IPS DF 6.9 (cell line): ENCODE results near the gene NR2C2AP.

Source experiments
- DNase-seq: peaks from one replicate; pipeline ENCODE4 v3.0.0-alpha.2; 2013; ENCODE audit warnings: low read depth, low spot score
- H3K27ac ChIP-seq: one replicate; pipeline ENCODE4 v1.5.1; 2013; ENCODE audit warnings: low read length, control low read depth
- H3K27me3 ChIP-seq: 2 replicates; pipeline ENCODE4 v1.6.1; 2013; ENCODE audit warnings: mild to moderate bottlenecking, low read length; ENCODE audit not compliant: control insufficient read depth, insufficient read depth
- H3K36me3 ChIP-seq: 2 replicates; pipeline ENCODE4 v1.6.1; 2013; ENCODE audit warnings: low read length; ENCODE audit not compliant: control insufficient read depth, insufficient read depth
- H3K4me1 ChIP-seq: 2 replicates; pipeline ENCODE4 v1.6.1; 2013; ENCODE audit warnings: low read length; ENCODE audit not compliant: control insufficient read depth, insufficient read depth
- H3K4me3 ChIP-seq: 2 replicates; pipeline ENCODE4 v1.5.1; 2013; ENCODE audit warnings: mild to moderate bottlenecking, low read length
- H3K9me3 ChIP-seq: 2 replicates; pipeline ENCODE4 v1.6.1; 2013; ENCODE audit warnings: low read length, inconsistent platforms; ENCODE audit not compliant: control insufficient read depth, insufficient read depth
- WGBS: extraction: QIAGEN DNeasy Blood & Tissue Kit; methylation state at CpG from one replicate; pipeline ENCODE4 v1.1.7; 2013; ENCODE audit warnings: mixed read lengths, missing lambda C conversion rate; ENCODE audit not compliant: insufficient read length, insufficient coverage; 5-methylcytosine and 5-hydroxymethylcytosine counted together

The NR2C2AP gene

DNA sequence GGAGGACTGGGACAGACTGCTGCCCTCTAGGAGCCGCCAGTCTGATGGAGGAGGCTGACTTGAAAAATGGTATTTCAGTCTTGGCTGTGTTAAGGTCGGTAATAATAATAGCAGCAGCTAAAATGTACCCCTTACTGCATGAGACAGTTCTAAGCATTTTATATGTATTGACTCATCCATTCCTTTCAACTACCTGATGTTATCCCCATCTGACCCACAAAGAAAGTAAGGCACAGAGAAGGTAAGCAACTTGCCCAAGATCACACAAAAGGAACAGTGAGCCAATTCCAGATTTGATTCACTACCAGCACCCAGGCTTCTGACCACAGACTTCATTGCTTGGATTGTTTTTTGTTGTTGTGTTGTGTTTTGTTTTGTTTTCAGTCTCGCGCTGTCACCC is 12.6 kb upstream of the NR2C2AP start:
- peaks cover 21% of the 10 kb centered on the region for H3K27me3 ChIP-seq

GRCh38 chr19:19214892-19215291 is 11.7 kb upstream of the NR2C2AP start:
- no peak overlapping the region for H3K27ac ChIP-seq
- no peaks in the 10 kb centered on the region for H3K36me3 ChIP-seq
- peaks cover 6% of the 10 kb centered on the region for H3K4me1 ChIP-seq
- no CpG with 5 or more reads among the region's 8 CpGs for WGBS
- no peak overlapping the region for H3K4me3 ChIP-seq
- H3K27me3 ChIP-seq = peaks cover 21% of the 10 kb centered on the region
- H3K9me3 ChIP-seq = no peaks in the 10 kb centered on the region
- no peak for DNase-seq

More for the DNA sequence above, 12.6 kb upstream of the NR2C2AP start:
- Histone ChIP-seq H3K4me3 (no peak overlapping the region), H3K4me1 (peaks cover 6% of the 10 kb centered on the region), H3K9me3 (no peaks in the 10 kb centered on the region), H3K36me3 (no peaks in the 10 kb centered on the region), H3K27ac (no peak overlapping the region)
- WGBS = no CpG with 5 or more reads among the region's 4 CpGs
- no peak for DNase-seq

GRCh38 chr19:19214159-19214490 is 10.9 kb upstream of the NR2C2AP start:
- Histone ChIP-seq H3K36me3 (no peaks in the 10 kb centered on the region), H3K9me3 (no peaks in the 10 kb centered on the region), H3K4me1 (peaks cover 6% of the 10 kb centered on the region), H3K27me3 (peaks cover 23% of the 10 kb centered on the region), H3K27ac (no peak overlapping the region), H3K4me3 (no peak overlapping the region)
- no CpG with 5 or more reads among the region's 5 CpGs for WGBS
- DNase-seq = no peak

DNA sequence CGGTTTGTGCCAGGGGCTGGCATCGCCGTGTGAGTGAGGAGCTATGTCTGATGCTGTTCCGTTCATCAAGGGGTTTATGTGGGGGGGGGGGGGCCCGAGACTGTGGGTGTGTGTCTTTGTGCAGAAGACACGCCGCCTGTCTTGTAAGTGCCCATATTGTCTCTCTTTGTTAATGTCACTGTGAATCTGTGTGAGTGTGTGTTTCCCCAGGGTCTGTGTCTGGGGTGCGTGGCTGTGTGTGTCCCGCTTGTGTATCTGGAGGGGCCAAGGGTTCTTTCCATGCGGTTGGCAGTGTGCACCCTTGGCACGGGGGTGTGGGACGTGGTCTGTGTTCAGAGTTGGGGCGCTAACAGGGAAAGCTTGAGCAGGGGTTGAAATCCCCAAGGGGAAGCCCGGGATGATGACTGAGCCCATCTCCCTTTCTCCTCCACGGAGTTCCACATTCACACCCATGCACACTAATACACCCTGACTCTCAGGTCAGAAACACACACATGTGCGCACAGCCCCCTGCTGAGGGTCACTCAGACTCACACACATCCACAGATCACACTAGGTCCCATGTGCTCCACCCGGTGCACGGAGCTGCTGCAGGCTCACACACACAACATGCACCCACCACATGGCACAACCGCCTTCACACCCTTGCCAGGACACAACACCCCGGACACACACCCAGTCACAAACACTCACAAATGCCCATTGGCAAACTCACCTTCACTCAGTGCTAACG is 10.4 kb upstream of the NR2C2AP start:
- no CpG with 5 or more reads among the region's 21 CpGs for WGBS
- H3K27ac ChIP-seq = no peak overlapping the region
- peaks cover 6% of the 10 kb centered on the region for H3K4me1 ChIP-seq
- H3K9me3 ChIP-seq = no peaks in the 10 kb centered on the region
- peaks cover 23% of the 10 kb centered on the region for H3K27me3 ChIP-seq
- no peak overlapping the region for H3K4me3 ChIP-seq
- no peaks in the 10 kb centered on the region for H3K36me3 ChIP-seq
- no peak for DNase-seq

- no CpG with 5 or more reads among the region's 7 CpGs for WGBS
- no peak overlapping the region for H3K27ac ChIP-seq
- peaks cover 23% of the 10 kb centered on the region for H3K27me3 ChIP-seq
- no peak overlapping the region for H3K4me3 ChIP-seq
- H3K9me3 ChIP-seq = no peaks in the 10 kb centered on the region
- H3K4me1 ChIP-seq = peaks cover 6% of the 10 kb centered on the region
- no peak for DNase-seq
- no peaks in the 10 kb centered on the region for H3K36me3 ChIP-seq
These were observed 9.7 kb upstream of the NR2C2AP start for GRCh38 chr19:19212916-19213315.

- H3K36me3 ChIP-seq = no peaks in the 10 kb centered on the region
- no peak within 1 kb of the TSS for H3K27ac ChIP-seq
- H3K4me1 ChIP-seq = peaks cover 6% of the 10 kb centered on the region
- peaks cover 26% of the 10 kb centered on the region for H3K27me3 ChIP-seq
- no peak for DNase-seq
- WGBS = no CpG with 5 or more reads among the region's 54 CpGs
- H3K4me3 ChIP-seq = peak within 1 kb of the TSS; percentile 40; the same call in 1 of the 2 replicates
- H3K9me3 ChIP-seq = no peaks in the 10 kb centered on the region
These were observed 8.5 kb upstream of the NR2C2AP start, which contains the start of gene NCAN for GRCh38 chr19:19211499-19212420. TSS of gene NCAN (plus strand) at chr19:19211958. CDS start at chr19:19216954, 4,996 bp downstream.

DNA sequence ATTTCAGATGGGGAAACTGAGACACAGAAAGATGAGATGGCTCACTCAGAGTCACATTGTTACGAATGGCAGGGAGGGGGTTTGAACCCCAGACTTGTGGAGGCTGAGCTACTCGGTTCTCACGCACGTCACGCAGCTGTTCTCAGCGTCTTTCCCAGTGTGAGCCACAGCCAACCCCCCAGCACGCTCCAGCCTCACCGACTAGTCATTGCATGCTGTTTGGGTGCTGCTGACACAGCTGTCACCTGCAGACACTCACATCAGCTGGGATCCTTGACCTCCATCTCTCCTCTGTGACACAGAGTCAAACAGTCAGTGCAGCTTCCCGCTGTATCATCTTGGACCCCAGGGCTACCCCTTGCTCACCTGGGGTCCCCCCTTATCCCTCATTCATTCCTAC is 6.2 kb upstream of the NR2C2AP start:
- no peak for DNase-seq
- Histone ChIP-seq H3K27me3 (peaks cover 36% of the 10 kb centered on the region), H3K36me3 (no peaks in the 10 kb centered on the region), H3K9me3 (no peaks in the 10 kb centered on the region), H3K4me3 (no peak overlapping the region), H3K27ac (no peak overlapping the region), H3K4me1 (peaks cover 6% of the 10 kb centered on the region)
- no CpG with 5 or more reads among the region's 9 CpGs for WGBS

DNA sequence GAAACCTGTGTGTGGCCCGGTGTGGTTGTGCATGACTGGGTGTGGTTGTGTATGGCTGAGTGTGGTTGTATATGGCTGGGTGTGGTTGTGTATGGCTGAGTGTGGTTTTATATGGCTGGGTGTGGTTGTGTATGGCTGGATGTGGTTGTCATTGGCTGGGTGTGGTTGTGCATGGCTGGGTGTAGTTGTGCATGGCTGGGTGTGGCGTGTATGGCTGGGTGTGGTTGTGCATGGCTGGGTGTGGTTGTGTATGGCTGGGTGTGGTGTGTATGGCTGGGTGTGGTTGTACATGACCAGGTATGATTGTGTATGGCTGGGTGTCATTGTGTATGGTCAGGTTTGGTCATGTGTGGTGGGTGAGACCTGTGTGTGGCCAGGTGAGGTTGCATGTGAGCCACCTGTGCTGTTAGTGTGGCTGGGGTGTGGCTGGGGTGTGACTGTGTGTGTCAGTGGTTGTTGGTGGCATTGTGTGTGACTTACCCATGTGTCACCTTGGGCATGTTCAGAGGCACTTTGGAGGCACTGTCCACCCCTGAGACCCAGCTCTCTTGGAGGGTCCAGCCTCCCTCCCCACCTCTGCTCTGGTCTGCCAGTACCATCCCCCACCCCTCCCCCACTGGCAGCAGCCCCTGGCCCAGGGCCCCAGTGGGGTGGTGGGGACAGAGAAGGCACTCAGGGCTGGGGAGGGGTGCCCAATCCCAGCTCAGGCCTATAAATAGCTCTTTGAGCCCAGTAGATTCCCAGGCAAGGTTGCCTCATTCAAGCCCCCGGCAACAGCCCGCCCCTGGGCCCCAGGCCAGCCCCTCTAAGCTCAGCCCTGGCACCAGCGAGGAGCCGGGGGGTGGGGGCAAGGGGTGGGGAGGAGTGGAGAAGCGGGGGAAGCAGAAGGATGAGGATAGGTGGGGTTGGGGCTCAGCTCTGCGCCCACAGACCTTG is 4.7 kb upstream of the NR2C2AP start:
- no CpG with 5 or more reads among the region's 8 CpGs for WGBS
- Histone ChIP-seq H3K27me3 (peaks cover 26% of the 10 kb centered on the region), H3K9me3 (no peaks in the 10 kb centered on the region), H3K27ac (no peak overlapping the region), H3K36me3 (no peaks in the 10 kb centered on the region), H3K4me1 (0 out of 2 replicates have a peak, but pooled peaks cover 2% of the 10 kb centered on the region), H3K4me3 (no peak overlapping the region)
- no peak for DNase-seq

DNA sequence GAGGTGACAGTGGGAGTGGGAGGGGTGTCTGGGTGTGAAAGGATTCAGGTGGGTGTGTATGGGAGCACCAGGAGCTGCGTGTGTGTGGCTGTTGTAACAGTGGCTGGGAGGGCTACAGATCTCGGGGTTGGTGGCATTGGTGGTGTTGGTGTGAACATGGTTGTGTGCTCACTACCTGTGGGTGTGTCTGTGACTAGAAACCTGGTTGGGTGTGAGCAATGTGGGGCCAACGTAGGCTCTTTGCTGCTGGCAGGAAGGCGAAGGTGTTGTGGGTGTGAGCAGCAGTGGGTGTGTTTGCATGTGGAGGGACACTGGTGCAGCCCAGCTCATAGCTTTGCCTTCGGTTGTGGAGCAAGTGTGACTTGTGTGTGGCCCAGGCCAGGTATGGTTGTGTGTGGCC is 3.7 kb upstream of the NR2C2AP start:
- DNase-seq = no peak
- WGBS = no CpG with 5 or more reads among the region's 5 CpGs
- peaks cover 20% of the 10 kb centered on the region for H3K27me3 ChIP-seq
- H3K9me3 ChIP-seq = no peaks in the 10 kb centered on the region
- no peaks in the 10 kb centered on the region for H3K36me3 ChIP-seq
- no peak overlapping the region for H3K4me3 ChIP-seq
- H3K27ac ChIP-seq = no peak overlapping the region
- H3K4me1 ChIP-seq = no peaks in the 10 kb centered on the region
